T47D (cell line): ENCODE data around the gene TNFSF15.

Source experiments
- DNase-seq, 2 experiments: peaks; one replicate each; pipeline versions ENCODE4 v3.0.0 to v3.0.0-alpha.2; 2011 to 2012; ENCODE audit warnings: low read depth in 1 of 2, low spot score in 1 of 2
- JUND ChIP-seq: IDR thresholded peaks from 2 replicates; pipeline ENCODE4 v1.6.1; 2012; ENCODE audit warnings: low read depth
- in situ Hi-C: cut with HindIII; loops from 2 replicates; pipeline ENCODE4 v1.10.0; 2016; ENCODE audit warnings: low sequenced_read_pairs, low pct_unique_long_range_greater_than_20kb

Gene TNFSF15

GRCh38 chr9:114775981-114776380 lies 29.9 kb downstream of the TNFSF15 start:
- DNase-seq: no peak
- no peak for TF ChIP-seq JUND
- in situ Hi-C loops: no loop called here

- in situ Hi-C loops: no loop called here
- no peak for DNase-seq
- no peak for TF ChIP-seq JUND
Measured at GRCh38 chr9:114775121-114775520, 30.7 kb downstream of the TNFSF15 start.

GRCh38 chr9:114774524-114774923 lies 31.3 kb downstream of the TNFSF15 start:
- no peak for DNase-seq
- in situ Hi-C loops: no loop called here
- no peak for TF ChIP-seq JUND

- peak in 1 of 2 experiments; percentile 44 for DNase-seq
- no peak for TF ChIP-seq JUND
- in situ Hi-C loops: no loop called here
Measured at GRCh38 chr9:114771889-114772288, 34.0 kb downstream of the TNFSF15 start.

GRCh38 chr9:114770991-114771390 lies 34.8 kb downstream of the TNFSF15 start:
- TF ChIP-seq JUND: no peak
- DNase-seq: peak in 1 of 2 experiments; percentile 71
- in situ Hi-C loops: no loop called here

- TF ChIP-seq JUND: no peak
- no peak for DNase-seq
- in situ Hi-C loops: no loop called here
Measured at GRCh38 chr9:114769624-114770023, 36.2 kb downstream of the TNFSF15 start.

GRCh38 chr9:114763220-114763619 lies 42.6 kb downstream of the TNFSF15 start:
- in situ Hi-C loops: no loop called here
- DNase-seq: no peak
- TF ChIP-seq JUND: no peak

- in situ Hi-C loops: no loop called here
Measured at GRCh38 chr9:114761523-114761922, 44.3 kb downstream of the TNFSF15 start.

GRCh38 chr9:114759512-114760341 lies 46.1 kb downstream of the TNFSF15 start:
- DNase-seq: no peak
- in situ Hi-C loops: no loop called here
- no peak for TF ChIP-seq JUND

More at GRCh38 chr9:114761523-114761922, 44.3 kb downstream of the TNFSF15 start:
- DNase-seq: no peak
- no peak for TF ChIP-seq JUND

- DNase-seq: no peak
- no peak for TF ChIP-seq JUND
- in situ Hi-C loops: no loop called here
Measured at GRCh38 chr9:114757984-114758383, 47.9 kb downstream of the TNFSF15 start.

GRCh38 chr9:114757395-114757794 lies 48.4 kb downstream of the TNFSF15 start:
- TF ChIP-seq JUND: no peak
- in situ Hi-C loops: no loop called here
- DNase-seq: no peak

- DNase-seq: no peak
- no peak for TF ChIP-seq JUND
- in situ Hi-C loops: no loop called here
Measured at GRCh38 chr9:114756920-114757319, 48.9 kb downstream of the TNFSF15 start.

GRCh38 chr9:114754581-114754980 lies 51.3 kb downstream of the TNFSF15 start:
- no peak for DNase-seq
- in situ Hi-C loops: no loop called here
- TF ChIP-seq JUND: no peak
